Neural cell (in vitro differentiated cells): Measurements from ENCODE around the gene LEMD2. TPM values are rescaled to one million over a fixed set of nuclear protein-coding genes. Genes with fewer than 3 reads are reported as not detected.

Experiments
- H2AFZ ChIP-seq: fragments of 200-600, 300-800 bp; sonication (generic), shearing (Covaris generic); 2 replicates; pipeline ENCODE4 v1.6.0; 2014; ENCODE audit warnings: low read depth, mild to moderate bottlenecking, antibody characterized with exemption, low read length, moderate library complexity
- H3F3A ChIP-seq: fragments of 200-600 bp; shearing (Covaris generic); 2 replicates; pipeline ENCODE4 v1.6.1; 2016; ENCODE audit warnings: mild to moderate bottlenecking, moderate library complexity, mixed read lengths, antibody characterized with exemption, low read length; ENCODE audit not compliant: insufficient read depth, poor library complexity, severe bottlenecking
- H3K27ac ChIP-seq: fragments of 200-600, 300-800 bp; sonication (generic), shearing (Covaris generic); 2 replicates; pipeline ENCODE4 v1.5.1; 2014; ENCODE audit warnings: mild to moderate bottlenecking, low read length, moderate library complexity
- H3K27me3 ChIP-seq: fragments of 300-800, 200-600 bp; sonication (generic), shearing (Covaris generic); 2 replicates; pipeline ENCODE4 v1.6.0; 2014; ENCODE audit warnings: mild to moderate bottlenecking, low read depth, low read length, moderate library complexity; ENCODE audit not compliant: insufficient read depth
- H3K36me3 ChIP-seq: fragments of 300-800, 200-600 bp; sonication (generic), shearing (Covaris generic); 2 replicates; pipeline ENCODE4 v1.5.1; 2014; ENCODE audit warnings: mild to moderate bottlenecking, antibody characterized with exemption, low read length, moderate library complexity; ENCODE audit not compliant: insufficient read depth
- H3K4me2 ChIP-seq: fragments of 300-800, 200-600 bp; sonication (generic), shearing (Covaris generic); 2 replicates; pipeline ENCODE4 v1.6.0; 2014; ENCODE audit warnings: mild to moderate bottlenecking, low read length
- H3K4me3 ChIP-seq: fragments of 300-800, 200-600 bp; sonication (generic), shearing (Covaris generic); 2 replicates; pipeline ENCODE4 v1.5.1; 2014; ENCODE audit warnings: mild to moderate bottlenecking, low read length, moderate library complexity
- H3K79me2 ChIP-seq: fragments of 200-600 bp; shearing (Covaris generic); replicated peaks from 2 replicates; pipeline ENCODE4 v1.6.0; 2014; ENCODE audit warnings: mild to moderate bottlenecking, low read length, moderate library complexity; ENCODE audit not compliant: insufficient read depth
- H3K9ac ChIP-seq: fragments of 300-800, 200-600 bp; sonication (generic), shearing (Covaris generic); 2 replicates; pipeline ENCODE4 v1.6.1; 2016; ENCODE audit warnings: mild to moderate bottlenecking, low read length, mixed read lengths
- H3K9me2 ChIP-seq: fragments of 200-600 bp; shearing (Covaris generic); 2 replicates; pipeline ENCODE4 v1.6.1; 2016; ENCODE audit warnings: mild to moderate bottlenecking, low read length, mixed read lengths; ENCODE audit not compliant: insufficient read depth
- H3K9me3 ChIP-seq: fragments of 200-600, 300-800 bp; sonication (generic), shearing (Covaris generic); 2 replicates; pipeline ENCODE4 v1.6.1; 2016; ENCODE audit warnings: mild to moderate bottlenecking, mixed run types, low read length, moderate library complexity, mixed read lengths
- H4K20me1 ChIP-seq: fragments of 200-600 bp; shearing (Covaris generic); 2 replicates; pipeline ENCODE4 v1.6.1; 2016; ENCODE audit warnings: mild to moderate bottlenecking, mixed run types; ENCODE audit not compliant: insufficient read depth
- EP300 ChIP-seq: fragments of 450-650 bp; conservative IDR thresholded peaks from 2 replicates; pipeline ENCODE4 v1.6.1; 2014; ENCODE audit warnings: antibody characterized with exemption, mild to moderate bottlenecking, moderate library complexity; ENCODE audit not compliant: poor library complexity, severe bottlenecking
- EZH2 ChIP-seq: fragments of 200-600, 300-800 bp; shearing (Covaris generic), sonication (generic); IDR thresholded peaks from 2 replicates; pipeline ENCODE4 v1.6.1; 2014; ENCODE audit warnings: antibody characterized with exemption, low read length, borderline replicate concordance, mild to moderate bottlenecking; ENCODE audit not compliant: insufficient read depth, poor library complexity, severe bottlenecking
- MXI1 ChIP-seq: fragments of 450-650 bp; conservative IDR thresholded peaks from 2 replicates; pipeline ENCODE4 v1.6.1; 2014; ENCODE audit warnings: antibody characterized with exemption, mild to moderate bottlenecking; ENCODE audit not compliant: poor library complexity, severe bottlenecking
- POLR2AphosphoS5 ChIP-seq: IDR thresholded peaks from 2 replicates; pipeline ENCODE4 v1.6.1; 2012
- SMC3 ChIP-seq: fragments of 450-650 bp; conservative IDR thresholded peaks from 2 replicates; pipeline ENCODE4 v1.6.1; 2014; ENCODE audit warnings: antibody characterized with exemption, mild to moderate bottlenecking, moderate library complexity; ENCODE audit not compliant: poor library complexity
- TAF1 ChIP-seq: IDR thresholded peaks from 2 replicates; pipeline ENCODE4 v1.6.1; 2012; ENCODE audit warnings: low read depth
- polyA plus RNA-seq: library from polyadenylated mRNA; depleted of rRNA; stranded (reverse); fragments of >200 nt; gene quantifications from 2 replicates; pipeline ENCODE4 v1.2.3, GENCODE V29; 2014
- TF ChIP-seq, protein P1 (sequence below): IDR thresholded peaks from 2 replicates; pipeline ENCODE4 v1.6.1; 2012; ENCODE audit warnings: borderline replicate concordance
- TF ChIP-seq, protein P2 (sequence below): fragments of 450-650 bp; IDR thresholded peaks from 2 replicates; pipeline ENCODE4 v1.5.1; 2014; ENCODE audit warnings: antibody characterized with exemption, mild to moderate bottlenecking, moderate library complexity; ENCODE audit not compliant: poor library complexity, severe bottlenecking

The LEMD2 gene
- polyA plus RNA-seq, 1 donor from 2014 or later, result 84.6 TPM

DNA sequence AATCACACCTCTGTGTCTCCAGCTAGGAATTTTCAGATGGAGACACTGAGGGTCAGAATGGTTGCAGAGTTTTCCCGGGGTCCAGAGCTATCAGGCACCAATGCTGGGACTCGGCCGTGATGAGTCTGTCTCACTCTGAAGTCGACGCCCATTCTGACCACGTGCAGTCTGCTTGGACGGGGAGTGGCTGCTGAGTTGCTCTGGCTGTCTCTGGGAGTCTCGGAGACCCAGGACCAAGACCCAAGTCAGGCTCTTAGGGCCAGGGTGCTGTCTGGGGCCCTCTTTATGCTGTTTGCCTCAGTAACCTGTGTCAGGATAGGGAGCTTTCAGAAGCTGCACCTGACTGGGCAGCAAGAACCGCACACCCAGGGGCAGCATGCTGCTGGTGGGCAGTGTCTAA is 46.8 kb downstream of the LEMD2 start:
- Histone ChIP-seq H3K9ac (no peak overlapping the region), H3K27me3 (no peaks in the 10 kb centered on the region), H3K27ac (no peak overlapping the region), H2AFZ (no peak overlapping the region), H3K9me2 (no peaks in the 10 kb centered on the region), H3K9me3 (no peaks in the 10 kb centered on the region), H3K36me3 (no peaks in the 10 kb centered on the region), H4K20me1 (no peaks in the 10 kb centered on the region), H3K79me2 (no peaks in the 10 kb centered on the region), H3F3A (no peaks in the 10 kb centered on the region), H3K4me3 (no peak overlapping the region), H3K4me2 (no peak overlapping the region)
- TF ChIP-seq EP300 (no peak), EZH2 (no peak), SMC3 (no peak), MXI1 (no peak), POLR2AphosphoS5 (no peak), TAF1 (no peak)
- TF ChIP-seq, protein P1, sequence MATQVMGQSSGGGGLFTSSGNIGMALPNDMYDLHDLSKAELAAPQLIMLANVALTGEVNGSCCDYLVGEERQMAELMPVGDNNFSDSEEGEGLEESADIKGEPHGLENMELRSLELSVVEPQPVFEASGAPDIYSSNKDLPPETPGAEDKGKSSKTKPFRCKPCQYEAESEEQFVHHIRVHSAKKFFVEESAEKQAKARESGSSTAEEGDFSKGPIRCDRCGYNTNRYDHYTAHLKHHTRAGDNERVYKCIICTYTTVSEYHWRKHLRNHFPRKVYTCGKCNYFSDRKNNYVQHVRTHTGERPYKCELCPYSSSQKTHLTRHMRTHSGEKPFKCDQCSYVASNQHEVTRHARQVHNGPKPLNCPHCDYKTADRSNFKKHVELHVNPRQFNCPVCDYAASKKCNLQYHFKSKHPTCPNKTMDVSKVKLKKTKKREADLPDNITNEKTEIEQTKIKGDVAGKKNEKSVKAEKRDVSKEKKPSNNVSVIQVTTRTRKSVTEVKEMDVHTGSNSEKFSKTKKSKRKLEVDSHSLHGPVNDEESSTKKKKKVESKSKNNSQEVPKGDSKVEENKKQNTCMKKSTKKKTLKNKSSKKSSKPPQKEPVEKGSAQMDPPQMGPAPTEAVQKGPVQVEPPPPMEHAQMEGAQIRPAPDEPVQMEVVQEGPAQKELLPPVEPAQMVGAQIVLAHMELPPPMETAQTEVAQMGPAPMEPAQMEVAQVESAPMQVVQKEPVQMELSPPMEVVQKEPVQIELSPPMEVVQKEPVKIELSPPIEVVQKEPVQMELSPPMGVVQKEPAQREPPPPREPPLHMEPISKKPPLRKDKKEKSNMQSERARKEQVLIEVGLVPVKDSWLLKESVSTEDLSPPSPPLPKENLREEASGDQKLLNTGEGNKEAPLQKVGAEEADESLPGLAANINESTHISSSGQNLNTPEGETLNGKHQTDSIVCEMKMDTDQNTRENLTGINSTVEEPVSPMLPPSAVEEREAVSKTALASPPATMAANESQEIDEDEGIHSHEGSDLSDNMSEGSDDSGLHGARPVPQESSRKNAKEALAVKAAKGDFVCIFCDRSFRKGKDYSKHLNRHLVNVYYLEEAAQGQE, result no peak
- TF ChIP-seq, protein P2, sequence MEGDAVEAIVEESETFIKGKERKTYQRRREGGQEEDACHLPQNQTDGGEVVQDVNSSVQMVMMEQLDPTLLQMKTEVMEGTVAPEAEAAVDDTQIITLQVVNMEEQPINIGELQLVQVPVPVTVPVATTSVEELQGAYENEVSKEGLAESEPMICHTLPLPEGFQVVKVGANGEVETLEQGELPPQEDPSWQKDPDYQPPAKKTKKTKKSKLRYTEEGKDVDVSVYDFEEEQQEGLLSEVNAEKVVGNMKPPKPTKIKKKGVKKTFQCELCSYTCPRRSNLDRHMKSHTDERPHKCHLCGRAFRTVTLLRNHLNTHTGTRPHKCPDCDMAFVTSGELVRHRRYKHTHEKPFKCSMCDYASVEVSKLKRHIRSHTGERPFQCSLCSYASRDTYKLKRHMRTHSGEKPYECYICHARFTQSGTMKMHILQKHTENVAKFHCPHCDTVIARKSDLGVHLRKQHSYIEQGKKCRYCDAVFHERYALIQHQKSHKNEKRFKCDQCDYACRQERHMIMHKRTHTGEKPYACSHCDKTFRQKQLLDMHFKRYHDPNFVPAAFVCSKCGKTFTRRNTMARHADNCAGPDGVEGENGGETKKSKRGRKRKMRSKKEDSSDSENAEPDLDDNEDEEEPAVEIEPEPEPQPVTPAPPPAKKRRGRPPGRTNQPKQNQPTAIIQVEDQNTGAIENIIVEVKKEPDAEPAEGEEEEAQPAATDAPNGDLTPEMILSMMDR, result no peak

DNA sequence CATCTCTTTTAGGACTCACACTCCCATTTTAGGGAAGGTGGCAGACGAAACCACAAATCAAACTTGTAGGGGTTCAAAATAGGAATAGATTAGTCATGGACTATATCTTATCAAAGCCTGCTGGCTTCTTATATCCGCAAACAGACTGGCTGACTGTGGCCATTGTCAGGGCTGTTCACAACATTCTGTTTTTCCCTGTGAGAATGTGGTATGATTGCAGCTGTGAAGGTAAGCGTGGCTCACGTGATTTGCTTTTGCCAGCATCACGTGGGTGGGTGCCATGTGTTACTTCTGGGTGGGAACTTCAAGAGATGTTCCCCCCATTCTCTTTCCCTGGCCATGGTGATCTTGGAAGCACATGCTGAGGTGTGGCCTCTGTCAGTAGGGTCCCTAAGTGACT is 48.1 kb downstream of the LEMD2 start:
- Histone ChIP-seq H3F3A (no peaks in the 10 kb centered on the region), H3K4me2 (no peak overlapping the region), H3K9me3 (no peaks in the 10 kb centered on the region), H3K36me3 (no peaks in the 10 kb centered on the region), H3K9ac (no peak overlapping the region), H3K9me2 (no peaks in the 10 kb centered on the region), H3K4me3 (no peak overlapping the region), H3K27me3 (no peaks in the 10 kb centered on the region), H3K27ac (no peak overlapping the region), H2AFZ (no peak overlapping the region), H4K20me1 (no peaks in the 10 kb centered on the region), H3K79me2 (no peaks in the 10 kb centered on the region)
- TF ChIP-seq, protein P1, result no peak
